ENCODE data around the gene SLC19A1.

SLC19A1 gene

DNA sequence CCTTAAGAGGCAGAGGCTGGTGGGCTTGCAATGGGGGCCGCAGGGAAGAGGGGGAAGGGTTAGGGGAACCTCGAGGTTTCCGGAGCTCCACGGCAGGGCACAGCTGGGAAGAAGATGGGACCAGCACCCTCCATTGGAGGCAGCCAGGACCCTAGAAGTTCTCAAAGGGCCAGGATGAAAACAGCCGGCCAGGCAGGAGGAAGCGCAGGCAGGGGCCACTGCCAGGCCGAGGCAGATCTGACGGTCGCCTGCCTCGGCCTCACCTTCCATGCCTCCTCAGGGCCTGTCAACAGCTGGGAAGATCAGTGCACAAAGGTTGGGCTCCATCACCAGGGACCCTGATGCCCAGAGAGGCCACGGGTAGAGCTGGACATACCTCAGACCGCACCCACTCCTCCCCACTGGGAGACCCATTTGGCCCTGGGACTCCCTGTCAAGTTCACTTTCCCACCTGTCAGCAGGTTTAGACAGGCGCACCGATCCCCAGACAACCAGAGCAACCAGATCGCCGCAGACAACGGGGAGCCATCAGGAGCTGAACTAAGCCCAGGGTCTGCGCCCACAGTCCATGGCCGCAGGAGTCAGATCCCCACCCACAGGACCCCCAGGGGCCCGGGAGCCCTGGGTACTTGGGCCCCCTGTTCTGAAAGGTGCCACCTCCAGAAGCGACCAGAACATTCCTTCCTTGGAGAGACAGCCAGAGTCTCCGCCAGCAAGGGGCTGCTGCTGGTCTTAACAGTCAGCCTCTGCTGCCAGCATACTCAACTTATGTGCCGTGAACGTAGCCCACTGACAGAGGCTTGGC lies 2.2 kb downstream of the SLC19A1 start:
- TF ChIP-seq TAF1 (IDR thresholded peaks at IDR 0.05; ENCODE audit: borderline replicate concordance, low read depth, low read length) (no peak), POLR2AphosphoS5 (IDR thresholded peaks at IDR 0.05; ENCODE audit: low read depth, low read length) (no peak), POLR2A (IDR thresholded peaks at IDR 0.05; ENCODE audit: low read depth, low read length) (no peak)
- DNase-seq (ENCODE audit: insufficient read length), result no peak
- no peak for FAIRE-seq

DNA sequence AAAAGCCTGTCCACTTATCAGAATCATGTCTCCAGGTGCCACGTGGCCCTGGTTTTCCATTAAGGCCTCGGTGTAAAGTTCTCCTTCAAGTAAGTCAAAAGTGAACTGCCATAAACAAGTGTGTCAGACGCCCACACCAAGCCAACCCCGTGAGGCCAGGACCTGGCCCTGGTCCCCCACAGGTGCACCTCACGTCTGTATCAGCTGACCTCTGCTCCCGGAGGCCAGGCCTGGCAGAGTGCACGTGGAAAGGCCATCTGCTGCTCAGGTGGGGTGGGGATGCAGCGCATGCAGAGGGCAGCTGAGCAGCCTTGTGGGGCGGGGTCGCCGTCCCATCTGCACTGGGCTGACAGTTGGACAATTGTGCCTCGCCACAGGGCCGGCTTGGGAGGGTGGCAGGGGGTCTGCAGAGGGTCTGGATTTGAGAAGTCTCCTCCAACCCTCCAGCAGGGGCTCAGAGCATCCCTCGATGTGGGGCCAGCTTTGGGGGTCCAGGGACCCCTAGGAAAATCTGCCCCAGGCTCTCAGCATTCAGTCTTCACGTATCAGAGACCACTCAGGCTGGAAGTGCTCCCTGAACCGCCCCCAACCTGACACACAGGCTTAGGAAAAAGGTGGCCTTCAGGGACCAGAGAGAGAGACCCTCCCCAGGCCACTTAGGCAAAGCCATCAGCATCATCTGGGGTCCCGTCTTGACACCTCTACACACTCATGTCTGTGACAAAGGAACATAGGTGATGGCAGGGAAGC lies 3.0 kb downstream of the SLC19A1 start:
- TF ChIP-seq POLR2A (IDR thresholded peaks at IDR 0.05; ENCODE audit: low read depth, low read length) (no peak), TAF1 (IDR thresholded peaks at IDR 0.05; ENCODE audit: borderline replicate concordance, low read depth, low read length) (no peak), POLR2AphosphoS5 (IDR thresholded peaks at IDR 0.05; ENCODE audit: low read depth, low read length) (no peak)
- DNase-seq (ENCODE audit: insufficient read length), result no peak
- FAIRE-seq, result no peak

DNA sequence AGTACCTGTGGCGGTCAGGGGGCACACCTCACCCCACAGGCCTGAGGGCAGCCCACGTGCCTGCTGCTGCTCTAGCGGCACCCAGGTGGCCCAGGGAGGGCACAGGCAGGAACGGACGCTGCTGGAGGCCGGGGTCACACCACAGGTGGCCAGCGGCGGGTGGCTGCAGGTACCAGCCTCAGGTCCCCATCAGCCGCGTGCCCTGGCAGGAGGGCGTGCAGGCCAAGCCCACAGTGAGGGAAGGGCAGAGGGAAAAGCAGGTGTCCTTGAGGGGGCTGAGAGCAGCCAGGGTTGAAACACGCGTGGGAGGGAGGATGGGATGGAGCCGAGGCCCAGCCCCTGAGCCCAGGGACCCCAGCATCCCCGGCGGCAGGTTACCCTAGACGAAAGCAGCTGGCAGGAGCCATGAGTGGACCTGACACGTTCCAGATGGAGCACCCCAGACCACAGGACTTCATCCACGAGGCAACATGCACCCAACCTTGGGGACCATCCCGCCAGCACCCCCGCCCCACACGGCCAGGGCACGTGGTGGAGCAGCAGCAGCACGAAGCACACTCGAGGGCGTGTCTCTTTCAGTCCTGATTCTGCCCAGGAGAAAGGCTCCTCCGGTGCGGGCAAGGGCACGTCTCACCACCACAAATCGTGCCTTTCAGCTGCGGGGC lies 3.7 kb downstream of the SLC19A1 start:
- DNase-seq (ENCODE audit: insufficient read length) (no peak), FAIRE-seq (no peak)
- TF ChIP-seq POLR2A (IDR thresholded peaks at IDR 0.05; ENCODE audit: low read depth, low read length), result no peak
- TF ChIP-seq TAF1 (IDR thresholded peaks at IDR 0.05; ENCODE audit: borderline replicate concordance, low read depth, low read length), result no peak
- no peak for TF ChIP-seq POLR2AphosphoS5 (IDR thresholded peaks at IDR 0.05; ENCODE audit: low read depth, low read length)

DNA sequence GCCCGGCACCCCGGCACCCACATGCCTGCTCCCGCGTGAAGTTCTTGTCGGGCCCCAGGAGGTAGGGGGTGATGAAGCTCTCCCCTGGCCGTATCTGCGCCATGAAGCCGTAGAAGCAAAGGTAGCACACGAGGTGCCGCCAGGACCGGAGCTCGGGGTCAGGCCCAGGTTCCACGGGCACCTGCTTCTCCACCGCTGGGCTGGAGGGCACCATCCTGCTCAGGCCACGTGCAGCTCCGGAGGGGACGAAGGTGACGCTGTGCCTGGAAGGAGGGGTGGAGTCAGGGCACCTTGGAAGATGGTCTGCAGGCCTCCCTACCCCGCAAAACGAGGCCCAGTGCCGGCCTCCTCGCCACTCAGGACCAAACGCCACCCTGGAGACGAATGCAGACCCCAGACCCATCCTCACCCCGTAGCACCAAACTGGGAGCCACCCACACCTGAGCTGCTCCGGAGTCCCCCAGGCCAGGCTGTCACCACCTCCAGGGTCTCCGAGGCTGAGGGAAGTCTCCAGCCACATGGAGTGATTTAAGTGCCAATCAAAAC lies 4.4 kb downstream of the SLC19A1 start:
- TF ChIP-seq TAF1 (IDR thresholded peaks at IDR 0.05; ENCODE audit: borderline replicate concordance, low read depth, low read length) (no peak), POLR2AphosphoS5 (IDR thresholded peaks at IDR 0.05; ENCODE audit: low read depth, low read length) (no peak), POLR2A (IDR thresholded peaks at IDR 0.05; ENCODE audit: low read depth, low read length) (no peak)
- FAIRE-seq, result no peak
- no peak for DNase-seq (ENCODE audit: insufficient read length)

DNA sequence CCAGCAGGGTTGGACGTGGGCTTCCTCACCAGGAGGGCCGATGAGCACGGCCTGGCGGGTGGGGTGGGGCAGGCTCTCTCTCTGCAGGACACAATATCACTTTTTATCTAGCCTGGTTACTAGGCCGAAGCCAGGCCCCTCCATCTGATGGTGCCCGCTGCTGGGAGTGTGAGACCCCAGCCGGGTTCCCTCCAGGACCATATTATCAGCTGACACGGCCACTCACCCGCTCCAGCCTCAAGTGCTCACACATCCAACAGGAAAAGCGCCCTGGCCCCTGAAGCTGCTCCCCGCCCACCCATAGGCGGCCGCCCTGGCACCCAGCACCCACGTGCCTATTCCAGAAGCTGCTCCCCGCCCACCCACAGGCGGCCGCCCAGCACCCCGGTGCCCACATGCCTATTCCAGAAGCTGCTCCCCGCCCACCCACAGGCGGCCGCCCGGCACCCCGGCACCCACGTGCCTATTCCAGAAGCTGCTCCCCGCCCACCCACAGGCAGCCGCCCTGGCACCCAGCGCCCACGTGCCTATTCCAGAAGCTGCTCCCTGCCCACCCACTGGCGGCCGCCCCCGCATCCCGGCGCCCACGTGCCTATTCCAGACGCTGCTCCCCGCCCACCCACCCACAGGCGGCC lies 5.0 kb downstream of the SLC19A1 start:
- FAIRE-seq, result no peak

DNA sequence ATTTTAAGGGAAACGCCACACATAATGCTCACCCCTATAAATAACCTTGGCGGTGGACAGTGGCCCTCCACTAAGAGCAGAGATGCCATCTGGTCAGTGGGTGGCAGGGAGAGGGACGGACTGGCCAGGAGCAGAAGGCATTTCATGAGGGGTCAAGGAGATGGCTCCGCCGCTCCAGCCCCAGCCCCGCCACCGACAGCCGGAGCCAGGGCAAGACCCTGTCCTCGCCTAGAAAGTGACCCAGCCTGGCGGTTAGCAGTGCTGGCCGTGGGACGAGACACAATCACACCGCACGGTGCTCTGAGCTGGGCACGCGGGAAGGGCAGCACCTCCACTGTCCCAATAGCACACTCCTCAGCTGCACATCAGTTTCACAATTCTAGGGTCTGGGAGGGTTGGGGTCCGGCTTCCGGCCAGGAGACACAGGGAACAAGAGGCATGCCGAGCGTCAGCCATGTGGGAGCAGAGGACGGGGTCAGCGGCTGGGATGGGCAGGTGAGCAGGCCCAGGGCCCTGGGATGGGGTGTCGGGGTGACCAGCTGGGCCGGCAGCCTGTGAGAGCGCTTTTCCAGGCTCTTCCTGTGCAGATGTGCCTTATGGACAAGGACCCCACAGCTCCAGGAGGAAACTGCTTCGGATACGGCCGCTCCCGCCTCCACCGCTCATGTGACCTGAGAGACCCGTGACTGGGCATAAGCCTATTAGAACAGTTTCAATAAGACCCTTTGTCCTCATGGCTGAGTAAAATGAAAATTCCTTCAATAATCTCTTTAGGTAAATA lies 5.7 kb downstream of the SLC19A1 start:
- DNase-seq (ENCODE audit: insufficient read length) (no peak), FAIRE-seq (no peak)
- TF ChIP-seq TAF1 (IDR thresholded peaks at IDR 0.05; ENCODE audit: borderline replicate concordance, low read depth, low read length), result no peak
- TF ChIP-seq POLR2A (IDR thresholded peaks at IDR 0.05; ENCODE audit: low read depth, low read length), result no peak
- no peak for TF ChIP-seq POLR2AphosphoS5 (IDR thresholded peaks at IDR 0.05; ENCODE audit: low read depth, low read length)

More for the DNA sequence above, 5.0 kb downstream of the SLC19A1 start:
- DNase-seq (ENCODE audit: insufficient read length), result no peak
- TF ChIP-seq POLR2A (IDR thresholded peaks at IDR 0.05; ENCODE audit: low read depth, low read length), result no peak
- no peak for TF ChIP-seq TAF1 (IDR thresholded peaks at IDR 0.05; ENCODE audit: borderline replicate concordance, low read depth, low read length)
- TF ChIP-seq POLR2AphosphoS5 (IDR thresholded peaks at IDR 0.05; ENCODE audit: low read depth, low read length), result no peak

DNA sequence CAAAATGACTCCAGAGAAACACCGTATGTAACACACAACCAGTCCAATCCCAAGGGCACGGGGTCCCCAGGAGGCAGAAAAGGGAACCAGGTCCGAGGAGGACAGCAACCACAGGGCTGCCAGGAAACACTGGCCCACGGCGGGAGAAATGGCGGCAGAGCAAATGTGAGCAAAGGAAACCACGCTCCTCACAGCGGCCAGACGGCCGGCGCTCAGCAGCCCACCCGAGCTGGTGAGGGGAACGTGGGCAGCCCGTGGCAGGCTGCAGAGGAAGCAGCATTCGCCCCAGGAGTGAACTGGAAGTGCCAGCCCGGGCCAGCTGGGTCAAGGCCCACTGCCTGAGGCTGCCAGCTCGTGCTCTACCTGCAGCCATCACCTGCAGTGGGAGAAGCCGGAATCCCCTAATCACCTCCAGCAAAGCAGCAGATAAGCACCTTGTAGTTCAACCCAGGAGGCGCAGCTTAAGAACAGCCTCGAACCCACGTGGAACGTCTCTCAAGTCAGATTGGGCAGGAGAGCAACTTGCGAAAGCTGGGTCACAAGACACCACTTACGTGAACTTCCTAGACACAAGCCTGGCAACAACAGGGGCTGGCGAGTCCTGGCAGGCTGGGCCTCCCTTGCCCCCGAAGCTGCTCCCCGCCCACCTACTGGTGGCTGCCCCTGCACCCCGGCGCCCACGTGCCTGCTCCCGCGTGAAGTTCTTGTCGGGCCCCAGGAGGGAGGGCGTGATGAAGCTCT lies 6.7 kb downstream of the SLC19A1 start:
- no peak for FAIRE-seq
- TF ChIP-seq POLR2AphosphoS5 (IDR thresholded peaks at IDR 0.05; ENCODE audit: low read depth, low read length) (no peak), TAF1 (IDR thresholded peaks at IDR 0.05; ENCODE audit: borderline replicate concordance, low read depth, low read length) (no peak), POLR2A (IDR thresholded peaks at IDR 0.05; ENCODE audit: low read depth, low read length) (no peak)
- no peak for DNase-seq (ENCODE audit: insufficient read length)

DNA sequence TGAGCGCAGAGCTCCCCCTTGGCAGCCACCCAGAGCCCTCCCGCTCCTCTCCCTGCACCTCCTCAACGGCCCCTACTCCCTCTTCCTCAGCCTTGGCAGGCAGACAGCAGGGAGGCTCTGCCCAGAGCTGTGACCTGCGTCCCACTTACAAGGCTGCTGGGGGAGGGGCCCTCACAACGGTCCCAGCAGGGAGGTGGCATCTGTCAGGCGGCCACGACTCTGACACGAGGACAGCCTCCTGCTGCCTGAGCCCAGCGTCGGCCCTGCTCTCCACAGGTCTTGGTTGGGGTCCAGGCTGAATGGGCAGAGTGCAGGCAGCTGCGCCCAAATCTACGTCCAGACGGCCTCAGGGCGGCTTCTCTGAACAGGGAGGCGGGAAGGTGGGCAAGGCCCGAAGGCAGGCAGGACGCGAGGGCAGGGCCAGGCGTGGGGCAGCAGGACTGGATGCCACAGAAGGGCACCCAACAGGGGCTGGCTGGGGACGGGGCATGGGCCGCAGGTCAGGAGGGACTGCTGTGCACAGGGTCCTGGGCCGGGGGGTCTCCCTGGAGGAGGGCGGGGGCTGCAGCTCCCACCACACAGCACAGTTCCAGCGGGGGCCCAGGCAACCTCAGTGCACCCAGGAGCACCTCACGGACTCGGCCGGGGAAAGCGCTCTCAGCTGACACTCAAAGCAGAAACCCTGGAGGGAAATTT lies 7.5 kb downstream of the SLC19A1 start:
- DNase-seq (ENCODE audit: insufficient read length) (no peak), FAIRE-seq (no peak)
- no peak for TF ChIP-seq POLR2AphosphoS5 (IDR thresholded peaks at IDR 0.05; ENCODE audit: low read depth, low read length)
- no peak for TF ChIP-seq TAF1 (IDR thresholded peaks at IDR 0.05; ENCODE audit: borderline replicate concordance, low read depth, low read length)
- TF ChIP-seq POLR2A (IDR thresholded peaks at IDR 0.05; ENCODE audit: low read depth, low read length), result no peak

DNA sequence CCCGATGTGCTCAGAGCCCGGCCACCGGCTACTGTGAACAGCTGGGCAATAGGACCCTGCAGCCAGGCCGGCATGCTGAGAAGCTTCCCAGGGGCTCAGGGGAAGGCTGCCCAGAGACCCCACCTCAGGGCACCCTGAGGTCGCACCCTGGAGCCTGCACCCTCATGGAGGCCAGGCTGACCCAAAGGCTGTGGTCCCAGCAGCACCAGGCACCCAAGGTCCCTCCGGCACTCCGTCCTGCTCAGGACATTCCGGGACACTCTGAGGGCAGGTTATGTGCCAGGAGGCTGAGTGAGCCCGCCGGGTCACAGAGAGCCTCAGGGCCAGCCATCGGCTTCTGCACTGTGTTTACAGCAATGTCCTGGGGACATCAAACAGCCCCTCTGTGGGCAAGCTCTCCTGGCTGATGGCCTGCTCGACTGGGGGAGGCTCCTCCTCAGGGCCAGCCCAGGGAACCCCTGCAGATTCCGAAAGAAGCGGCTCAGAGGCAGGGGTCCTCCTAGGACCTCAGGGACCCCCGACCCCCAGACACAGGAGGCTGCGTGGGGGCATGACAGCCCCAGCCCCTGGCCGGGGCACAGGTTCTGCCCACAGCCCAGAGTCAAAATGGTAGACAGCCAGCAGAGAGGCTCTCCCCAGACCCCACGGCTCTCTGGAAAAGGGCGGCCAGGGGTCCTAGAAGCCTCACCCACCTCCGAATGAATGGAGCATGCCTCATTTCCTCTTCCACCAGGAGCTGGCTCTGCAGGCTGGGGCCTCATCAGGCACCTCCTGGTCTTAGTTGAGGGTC lies 8.2 kb downstream of the SLC19A1 start:
- FAIRE-seq, result no peak
- no peak for DNase-seq (ENCODE audit: insufficient read length)
- TF ChIP-seq POLR2A (IDR thresholded peaks at IDR 0.05; ENCODE audit: low read depth, low read length), result no peak
- no peak for TF ChIP-seq POLR2AphosphoS5 (IDR thresholded peaks at IDR 0.05; ENCODE audit: low read depth, low read length)
- TF ChIP-seq TAF1 (IDR thresholded peaks at IDR 0.05; ENCODE audit: borderline replicate concordance, low read depth, low read length), result no peak
